Measurements from ENCODE around the gene CCDC149. TPM values are rescaled to one million over a fixed set of nuclear protein-coding genes. Genes with fewer than 3 reads are reported as not detected.

CCDC149 gene
- total and polyA plus RNA-seq, 8 donors: 14.3 to 25.3 (median 20.3) TPM

DNA sequence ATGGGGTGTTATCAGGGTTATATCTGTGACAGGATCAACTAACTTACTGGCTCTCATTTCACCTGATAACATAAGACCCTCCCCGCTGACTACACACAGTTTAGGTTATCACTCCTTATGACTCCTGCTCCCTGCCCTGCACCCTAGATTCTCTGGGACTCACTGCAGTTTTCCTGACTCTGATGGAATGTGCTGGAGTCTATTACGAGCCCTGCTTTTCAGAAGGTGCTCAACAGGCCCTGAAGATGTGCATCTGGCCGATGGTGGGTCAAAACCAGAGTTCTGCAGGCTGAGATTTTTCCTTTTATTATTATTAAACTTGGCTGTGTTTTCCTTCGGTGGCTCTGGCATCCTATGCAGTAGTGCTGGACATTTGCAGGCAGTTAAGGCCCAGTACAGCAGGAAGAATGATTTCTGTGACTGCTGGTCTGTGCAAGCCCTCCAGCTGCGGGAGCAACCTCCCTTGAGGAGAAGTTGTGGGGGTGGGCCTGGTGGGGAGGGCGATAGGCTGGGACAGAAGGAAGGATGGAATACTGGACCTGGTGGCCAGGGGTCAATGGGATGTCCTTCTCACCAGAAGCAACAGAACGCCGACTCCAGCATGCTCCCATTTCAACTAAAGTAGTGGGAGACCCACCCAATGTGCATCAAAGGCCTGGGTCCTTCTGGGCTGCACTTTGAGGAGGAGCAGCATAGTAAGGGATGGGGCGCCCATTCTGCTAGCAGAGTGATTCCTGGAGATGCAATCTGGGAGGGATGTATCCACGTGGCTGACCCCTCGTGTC, 106.4 kb downstream of the CCDC149 start:
- H3K4me1 ChIP-seq: peaks cover 0 to 3% (median 0%) of the 10 kb centered on the region in 3 donors
- DNase-seq (no peak), ATAC-seq (no peak), FAIRE-seq (no peak)
- no peak overlapping the region for H3K4me3 ChIP-seq
- WGBS, 2 donors: 93 to 97% methylated on average over 11 of the region's 11 CpGs
- no peaks in the 10 kb centered on the region for H3K27me3 ChIP-seq
- peaks cover 0 to 11% (median 0%) of the 10 kb centered on the region in 3 donors for H3K36me3 ChIP-seq
- intact Hi-C loops (cut with DNase I): no loop called here
- no peaks in the 10 kb centered on the region for H3K9me3 ChIP-seq
- no peak overlapping the region for H3K27ac ChIP-seq
- TF ChIP-seq, protein P1, sequence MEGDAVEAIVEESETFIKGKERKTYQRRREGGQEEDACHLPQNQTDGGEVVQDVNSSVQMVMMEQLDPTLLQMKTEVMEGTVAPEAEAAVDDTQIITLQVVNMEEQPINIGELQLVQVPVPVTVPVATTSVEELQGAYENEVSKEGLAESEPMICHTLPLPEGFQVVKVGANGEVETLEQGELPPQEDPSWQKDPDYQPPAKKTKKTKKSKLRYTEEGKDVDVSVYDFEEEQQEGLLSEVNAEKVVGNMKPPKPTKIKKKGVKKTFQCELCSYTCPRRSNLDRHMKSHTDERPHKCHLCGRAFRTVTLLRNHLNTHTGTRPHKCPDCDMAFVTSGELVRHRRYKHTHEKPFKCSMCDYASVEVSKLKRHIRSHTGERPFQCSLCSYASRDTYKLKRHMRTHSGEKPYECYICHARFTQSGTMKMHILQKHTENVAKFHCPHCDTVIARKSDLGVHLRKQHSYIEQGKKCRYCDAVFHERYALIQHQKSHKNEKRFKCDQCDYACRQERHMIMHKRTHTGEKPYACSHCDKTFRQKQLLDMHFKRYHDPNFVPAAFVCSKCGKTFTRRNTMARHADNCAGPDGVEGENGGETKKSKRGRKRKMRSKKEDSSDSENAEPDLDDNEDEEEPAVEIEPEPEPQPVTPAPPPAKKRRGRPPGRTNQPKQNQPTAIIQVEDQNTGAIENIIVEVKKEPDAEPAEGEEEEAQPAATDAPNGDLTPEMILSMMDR (IDR thresholded peaks at IDR 0.05): no peak

DNA sequence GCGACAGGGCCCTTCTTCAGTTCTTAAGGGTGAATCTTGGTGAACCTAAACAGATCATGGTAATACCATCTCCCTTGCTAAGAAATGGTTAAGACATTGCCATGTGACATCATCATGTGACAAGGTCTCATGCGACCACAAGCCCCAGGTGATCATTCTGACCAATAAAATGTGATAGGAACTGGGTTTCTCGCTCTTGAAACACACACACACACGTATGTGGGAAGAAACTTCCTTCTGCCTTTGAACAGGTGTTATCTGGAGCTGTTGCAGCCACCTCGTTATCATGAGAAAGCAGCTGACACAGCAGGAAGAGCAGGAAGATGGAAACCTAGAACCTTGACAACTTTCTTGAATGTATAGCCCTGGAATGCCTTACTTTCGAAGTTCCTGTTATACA, 107.3 kb downstream of the CCDC149 start:
- intact Hi-C loops (cut with DNase I): no loop called here
- ATAC-seq: peak in 3 of 4 donors; percentile 15 to 41 (median 23)
- no peak for DNase-seq
- no peaks in the 10 kb centered on the region for H3K27me3 ChIP-seq
- no peaks in the 10 kb centered on the region for H3K9me3 ChIP-seq
- H3K27ac ChIP-seq: peak overlapping the region in 1 of 4 donors; percentile 22
- no peak overlapping the region for H3K4me3 ChIP-seq
- FAIRE-seq: no peak
- WGBS, 2 donors: 58 to 75% methylated on average over 6 of the region's 6 CpGs
- TF ChIP-seq, protein P1 (IDR thresholded peaks at IDR 0.05): no peak
- H3K4me1 ChIP-seq: peaks cover 0 to 3% (median 0%) of the 10 kb centered on the region in 3 donors
- H3K36me3 ChIP-seq: peaks cover 0 to 11% (median 0%) of the 10 kb centered on the region in 3 donors

DNA sequence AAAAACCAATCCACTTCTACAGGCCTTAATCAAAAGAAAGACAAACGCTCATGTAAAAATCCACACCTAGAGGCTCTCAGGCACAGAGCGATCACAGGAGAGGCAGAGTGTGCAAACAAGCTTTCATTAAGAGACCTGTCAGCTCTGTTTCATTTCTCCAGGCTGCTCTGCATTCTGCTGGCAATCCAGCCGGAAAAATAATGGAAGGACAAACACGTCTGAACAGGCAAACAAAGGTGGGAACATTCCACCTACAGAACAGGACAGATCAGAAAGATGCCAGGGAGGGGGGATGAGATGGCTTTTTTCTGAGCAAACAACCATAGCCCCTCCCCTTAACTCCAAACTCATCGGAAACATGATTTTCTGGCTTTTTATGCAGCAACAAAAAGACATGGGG, 107.8 kb downstream of the CCDC149 start:
- H3K27me3 ChIP-seq: no peaks in the 10 kb centered on the region
- TF ChIP-seq, protein P1 (IDR thresholded peaks at IDR 0.05): no peak
- no peaks in the 10 kb centered on the region for H3K9me3 ChIP-seq
- ATAC-seq: peak; percentile 41 to 84 (median 64)
- peak overlapping the region in 1 of 4 donors; percentile 47 for H3K27ac ChIP-seq
- no peak for DNase-seq
- intact Hi-C loops (cut with DNase I): no loop called here
- no peak for FAIRE-seq
- H3K4me3 ChIP-seq: no peak overlapping the region
- peaks cover 0 to 11% (median 0%) of the 10 kb centered on the region in 3 donors for H3K36me3 ChIP-seq
- 19 to 47% methylated on average over 5 of the region's 5 CpGs for WGBS, 2 donors
- peaks cover 0 to 3% (median 0%) of the 10 kb centered on the region in 3 donors for H3K4me1 ChIP-seq

DNA sequence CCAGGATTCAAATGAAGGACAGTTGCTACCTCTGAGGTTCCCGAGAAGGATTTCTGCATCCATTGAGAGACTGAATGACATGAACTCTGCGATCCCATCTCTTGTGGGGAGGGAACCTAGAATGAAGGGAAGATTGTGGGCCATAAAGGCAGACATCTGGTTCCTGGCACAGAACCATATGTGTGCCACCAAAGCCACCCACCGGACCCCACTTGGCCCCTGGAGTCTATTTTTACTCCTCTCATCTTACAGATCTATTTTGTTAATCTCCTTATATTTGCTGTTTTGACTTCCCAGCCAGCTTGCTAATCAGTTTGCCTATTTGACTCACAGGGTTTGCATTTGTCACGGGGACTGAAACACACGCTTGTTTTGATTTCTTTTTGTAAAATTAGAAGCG, 110.2 kb downstream of the CCDC149 start:
- Histone ChIP-seq H3K27ac (no peak overlapping the region), H3K9me3 (no peaks in the 10 kb centered on the region), H3K27me3 (no peaks in the 10 kb centered on the region), H3K4me1 (peaks cover 0 to 3% (median 0%) of the 10 kb centered on the region in 3 donors), H3K36me3 (peaks cover 0 to 3% (median 0%) of the 10 kb centered on the region in 3 donors), H3K4me3 (no peak overlapping the region)
- ATAC-seq: no peak
- intact Hi-C loops (cut with DNase I): no loop called here
- no peak for FAIRE-seq
- no peak for DNase-seq
- TF ChIP-seq, protein P1 (IDR thresholded peaks at IDR 0.05): no peak
- WGBS, 2 donors: 49 to 70% methylated on average over 6 of the region's 6 CpGs

Data from pancreas (tissue), 10 donors.